NOMO-1 (cell line): Measurements from ENCODE around the gene SLC14A1.
A peak's percentile ranks its signal among the peaks of the same experiment; 100 is the strongest.

Experiments used
- DNase-seq, 2 experiments: peaks; one replicate each; lab custom pipeline; 2025; ENCODE audit not compliant: unreplicated experiment in 2 of 2; lab: John Stamatoyannopoulos, UW

Gene SLC14A1

DNA sequence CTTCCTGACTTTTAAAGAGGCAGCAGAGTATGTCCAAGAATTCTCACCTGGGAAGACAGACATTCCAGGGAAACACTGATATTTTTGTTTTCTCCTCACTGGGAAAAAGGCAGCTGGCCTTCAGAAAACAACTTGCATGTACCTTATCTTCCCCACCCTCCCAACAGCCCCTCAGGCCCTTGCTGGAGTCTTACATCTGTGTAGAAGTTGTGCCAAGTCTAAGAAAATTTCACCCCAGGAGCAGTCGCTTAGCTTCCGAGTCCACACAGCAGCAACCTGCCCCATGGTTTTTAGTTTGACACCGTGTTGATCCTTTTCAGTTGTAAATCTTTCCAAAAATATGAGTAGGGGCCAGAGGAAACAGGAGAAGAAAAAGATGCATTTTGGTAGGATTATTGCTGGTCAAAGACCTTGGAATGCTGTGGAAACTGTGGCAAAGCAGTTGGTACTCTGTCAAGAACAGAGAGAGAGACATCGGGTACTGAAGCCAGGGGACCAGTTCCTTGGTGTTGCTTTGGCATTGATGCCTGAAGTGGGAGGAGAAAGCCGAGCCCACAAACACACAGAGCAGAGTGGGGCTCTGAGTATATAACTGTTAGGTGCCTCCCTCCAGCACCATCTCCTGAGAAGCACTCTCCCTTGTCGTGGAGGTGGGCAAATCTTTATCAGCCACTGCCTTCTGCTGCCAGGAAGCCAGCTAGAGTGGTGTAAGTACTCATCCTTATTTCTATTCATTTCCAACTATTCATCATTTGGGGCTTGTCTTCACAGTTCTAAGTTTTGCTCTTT is at the start of gene SLC14A1:
Gene SLC14A1 (plus strand): TSS at position 615 of the 789 bp plus-strand sequence. CDS start 6,140 bp downstream, outside the sequence.
- DNase-seq, result no peak

DNA sequence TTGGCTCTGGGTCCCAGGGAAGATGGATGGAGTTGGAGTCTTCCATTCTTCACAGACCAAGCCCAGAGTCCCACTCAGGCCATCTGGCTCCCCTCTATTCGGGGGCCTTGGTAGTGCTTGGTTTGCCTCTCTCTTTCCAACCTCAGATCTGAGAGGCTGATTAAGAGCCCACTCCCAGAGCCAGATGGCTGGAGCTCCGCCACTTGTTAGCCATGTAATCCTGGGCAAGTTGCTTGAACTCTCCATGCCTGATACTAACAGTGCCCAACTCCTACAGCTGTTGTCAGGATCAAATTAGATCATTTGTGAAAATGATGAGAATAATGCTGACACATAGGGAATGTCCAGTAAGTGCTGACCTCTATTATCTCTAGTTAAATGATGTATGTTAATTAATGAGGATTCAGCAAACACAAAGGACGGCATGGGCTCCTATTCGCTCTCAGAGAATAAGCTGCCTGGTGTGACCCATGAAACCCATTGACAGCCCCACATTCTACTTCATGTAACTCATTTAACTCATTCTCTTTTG is 46.6 kb upstream of the SLC14A1 start:
- no peak for DNase-seq

- no peak for DNase-seq
These were observed 45.5 kb upstream of the SLC14A1 start for GRCh38 chr18:45678441-45678840.

DNA sequence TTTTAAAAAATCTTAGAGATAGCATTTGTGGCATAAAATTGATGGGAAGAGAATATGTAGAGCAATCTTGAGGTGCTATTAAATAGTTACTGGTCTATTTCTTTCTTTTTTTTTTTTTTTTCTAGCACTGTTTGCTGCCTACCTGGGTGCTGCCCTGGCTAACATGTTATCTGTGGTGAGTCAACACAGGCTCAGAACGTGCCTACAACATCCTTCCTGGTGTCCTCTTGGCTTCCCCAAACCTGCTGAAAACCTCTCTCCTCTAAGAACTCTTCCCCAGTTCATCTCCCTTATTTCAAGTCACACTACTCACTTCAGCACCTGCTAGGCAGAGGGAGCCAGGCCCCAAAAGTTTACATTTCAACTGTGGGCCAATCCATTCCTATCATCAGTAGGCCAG is 45.1 kb upstream of the SLC14A1 start:
- DNase-seq, result no peak

DNA sequence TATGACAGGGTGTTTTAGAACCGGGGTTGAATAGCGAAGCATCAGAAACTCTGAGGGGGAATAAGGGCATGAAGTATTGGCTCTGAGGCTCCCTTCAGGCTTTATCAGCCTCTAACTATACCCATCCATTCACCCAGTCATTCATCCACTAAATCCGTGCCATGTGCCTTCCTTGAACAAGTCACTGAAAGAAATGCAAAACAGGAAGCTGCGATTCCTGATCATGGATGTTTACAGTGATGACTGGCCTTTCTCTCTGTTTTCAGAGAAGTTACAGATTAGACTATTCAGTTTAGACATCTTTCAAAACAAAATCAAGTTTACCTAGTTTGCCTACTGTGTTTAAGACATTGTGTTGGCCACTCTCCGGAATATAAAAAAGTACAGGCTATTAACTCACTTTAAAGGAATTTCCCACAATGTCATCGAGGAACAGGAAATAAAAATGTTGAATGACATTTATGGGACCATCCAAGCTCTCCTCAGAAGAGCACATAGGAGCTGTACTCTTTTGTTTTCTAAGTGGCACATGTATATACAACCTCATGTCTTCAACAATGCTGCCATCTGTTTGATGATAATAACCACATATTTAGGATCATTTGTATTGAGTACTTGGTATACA is 43.8 kb upstream of the SLC14A1 start:
- no peak for DNase-seq

- no peak for DNase-seq
These were observed 41.8 kb upstream of the SLC14A1 start for GRCh38 chr18:45682181-45682580.

GRCh38 chr18:45684341-45685115 is 39.5 kb upstream of the SLC14A1 start:
- DNase-seq, result no peak

- DNase-seq, result peak; percentile 97 to 99
These were observed 36.9 kb upstream of the SLC14A1 start for GRCh38 chr18:45686891-45687611.

DNA sequence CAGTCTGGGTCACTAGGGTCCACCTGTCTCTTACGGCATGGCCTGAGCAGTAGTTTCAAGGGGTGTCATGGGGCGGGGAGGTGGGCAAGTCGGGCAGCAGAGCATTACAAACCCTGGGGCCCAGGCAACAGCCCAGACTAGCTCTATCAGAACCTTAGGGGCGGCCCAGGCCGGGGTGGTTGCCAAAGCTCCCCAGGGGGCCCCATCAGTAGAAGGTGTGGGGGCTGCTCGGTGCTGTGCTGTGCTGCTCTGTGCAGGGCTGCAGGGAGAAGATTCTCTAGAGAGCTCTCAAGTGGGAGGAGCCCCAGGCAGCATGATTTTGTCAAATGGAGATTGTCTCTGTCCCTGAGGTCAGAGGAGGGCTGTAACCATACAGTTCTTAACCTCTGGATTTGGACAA is 36.4 kb upstream of the SLC14A1 start:
- peak; percentile 44 to 50 for DNase-seq

DNA sequence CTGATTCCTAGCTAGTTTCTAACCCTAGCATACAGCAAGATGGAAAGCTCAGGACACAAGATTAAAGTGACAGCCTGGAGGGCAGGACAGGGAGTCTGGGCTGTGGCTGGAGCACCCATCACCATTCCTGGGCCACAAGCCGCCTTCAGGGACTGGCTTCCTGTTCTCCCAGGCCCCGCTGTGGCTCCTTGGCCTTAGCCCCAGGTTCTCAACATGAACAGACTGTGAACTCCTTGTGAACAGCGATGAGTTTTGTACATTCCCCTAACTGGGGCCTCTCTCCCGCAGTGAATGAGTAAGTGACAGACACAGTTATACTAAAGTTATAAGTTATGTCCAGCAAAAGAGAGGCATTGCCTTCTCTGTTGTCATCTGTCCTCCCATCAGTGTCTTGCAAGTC is 35.9 kb upstream of the SLC14A1 start:
- no peak for DNase-seq

DNA sequence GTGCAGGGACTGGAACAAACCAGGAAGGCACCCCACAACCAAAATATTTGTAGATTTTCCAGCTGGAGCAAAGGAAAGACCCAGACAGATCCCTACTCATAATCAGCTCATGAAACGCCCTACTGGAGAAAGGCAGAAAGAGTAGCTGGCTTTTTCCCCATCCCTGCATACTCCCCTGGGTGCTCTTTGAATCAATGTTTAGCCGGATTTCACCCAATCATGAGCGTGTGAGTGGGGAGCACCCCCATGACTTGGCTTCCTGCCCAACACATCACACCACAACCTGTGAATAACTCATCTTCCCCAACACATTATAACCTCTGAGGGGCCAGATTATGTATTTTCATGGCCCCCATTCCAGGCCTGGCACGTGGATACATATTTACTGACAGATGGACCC is 35.1 kb upstream of the SLC14A1 start:
- DNase-seq, result no peak

- DNase-seq, result no peak
These were observed 34.6 kb upstream of the SLC14A1 start for GRCh38 chr18:45689396-45689795.

- peak; percentile 73 to 80 for DNase-seq
These were observed 32.8 kb upstream of the SLC14A1 start for GRCh38 chr18:45690975-45691815.

DNA sequence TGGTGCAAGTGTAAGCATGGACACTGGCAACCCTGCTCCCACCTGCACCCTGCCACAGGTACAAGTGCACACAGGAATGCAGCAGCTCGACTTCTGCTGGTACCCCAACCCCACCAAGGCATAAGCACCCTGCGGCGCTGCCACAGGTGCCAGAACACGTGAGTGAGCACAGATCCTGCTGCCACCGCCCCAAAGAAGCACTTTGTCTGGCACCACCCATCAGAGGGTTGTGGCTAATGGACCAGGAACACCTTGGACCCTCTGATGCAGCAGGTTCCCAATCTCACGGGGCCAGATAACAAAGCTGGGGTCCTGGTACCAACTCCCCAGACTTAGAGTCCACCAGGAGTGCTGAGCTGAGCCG is 32.2 kb upstream of the SLC14A1 start:
- no peak for DNase-seq

DNA sequence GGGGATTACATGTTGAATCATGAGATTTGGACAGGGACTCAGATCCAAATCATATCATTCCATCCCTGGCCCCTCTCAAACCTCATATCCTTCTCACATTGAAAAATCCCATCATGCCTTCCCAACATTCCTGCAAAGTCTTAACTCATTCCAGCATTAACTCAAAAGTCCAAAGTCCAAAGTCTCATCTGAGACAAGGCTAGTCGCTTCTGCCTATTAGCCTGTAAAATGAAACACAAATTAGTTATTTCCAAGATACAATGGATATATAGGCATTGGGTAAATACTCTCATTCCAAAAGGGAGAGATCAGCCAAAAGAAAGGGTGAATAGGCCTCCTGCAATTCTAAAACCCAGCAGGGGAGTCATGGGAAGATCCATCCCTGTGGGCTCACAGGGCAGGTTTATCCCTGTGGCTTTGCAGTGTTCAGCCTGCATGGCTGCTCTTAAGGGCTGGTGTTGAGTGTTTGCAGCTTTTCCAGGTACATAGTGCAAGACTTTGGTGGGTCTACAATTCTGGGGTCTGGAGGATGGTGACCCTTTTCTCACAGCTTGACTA is 21.2 kb upstream of the SLC14A1 start:
- no peak for DNase-seq

GRCh38 chr18:45708831-45709230 is 15.2 kb upstream of the SLC14A1 start:
- DNase-seq, result no peak

- no peak for DNase-seq
These were observed 11.9 kb upstream of the SLC14A1 start for GRCh38 chr18:45712061-45712460.

- DNase-seq, result no peak
These were observed 10.7 kb upstream of the SLC14A1 start for GRCh38 chr18:45713239-45713638.

DNA sequence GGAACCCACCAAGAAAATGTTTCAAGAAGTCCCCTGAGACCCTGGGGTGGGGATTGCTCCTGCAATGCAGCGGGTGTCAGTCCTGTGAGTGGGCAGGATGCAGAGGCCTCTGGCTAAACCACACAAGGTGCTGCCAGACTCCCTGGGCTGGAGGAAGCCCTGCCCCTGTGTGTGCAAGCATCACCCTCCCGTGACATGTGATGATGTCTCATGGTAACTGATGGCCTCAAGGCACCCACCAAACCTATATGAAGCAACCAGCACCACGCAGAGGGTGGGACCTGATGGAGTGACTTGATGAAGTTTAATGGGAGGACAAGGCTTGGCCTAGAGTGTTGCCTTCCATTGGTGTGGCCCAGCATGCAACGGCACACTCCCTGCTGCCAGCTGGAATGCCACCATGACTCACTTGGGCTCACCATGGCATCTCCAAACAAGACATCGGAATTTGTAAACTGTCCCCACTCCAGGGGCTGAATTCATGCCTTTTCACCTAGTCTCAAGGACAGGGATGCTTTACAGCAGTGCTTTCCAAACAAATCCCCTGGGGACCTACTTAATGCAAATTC is 8.7 kb upstream of the SLC14A1 start:
- no peak for DNase-seq
